Parathyroid adenoma (tissue), 2 donors: Measurements from ENCODE around the gene SLC25A43.
"Not testable (repeated sequence)": the region's sequence is repeated elsewhere in the genome, so short reads cannot be mapped to it uniquely, and the experiment has no call there.

Experiments used
- H2AFZ ChIP-seq: fragments of 300-600 bp; sonication (generic); one replicate; pipeline ENCODE4 v1.7.0; 2017; ENCODE audit warnings: antibody characterized with exemption, mild to moderate bottlenecking
- H3K27ac ChIP-seq: fragments of 300-600 bp; sonication (generic); one replicate; pipeline ENCODE4 v1.7.0; 2017
- H3K27me3 ChIP-seq: fragments of 300-600 bp; sonication (generic); one replicate; pipeline ENCODE4 v1.7.0; 2017; ENCODE audit warnings: low read length; ENCODE audit not compliant: control insufficient read depth, insufficient read depth
- H3K36me3 ChIP-seq: fragments of 300-600 bp; sonication (generic); one replicate; pipeline ENCODE4 v1.7.0; 2017; ENCODE audit warnings: low read length; ENCODE audit not compliant: control insufficient read depth, insufficient read depth
- H3K4me1 ChIP-seq: fragments of 300-600 bp; sonication (generic); one replicate; pipeline ENCODE4 v1.7.0; 2017; ENCODE audit warnings: control low read depth
- H3K4me2 ChIP-seq: fragments of 300-600 bp; sonication (generic); one replicate; pipeline ENCODE4 v1.7.0; 2017; ENCODE audit warnings: low read length
- H3K4me3 ChIP-seq: fragments of 300-600 bp; sonication (generic); one replicate; pipeline ENCODE4 v1.7.0; 2017; ENCODE audit warnings: low read depth, low read length
- H3K79me2 ChIP-seq: fragments of 300-600 bp; sonication (generic); one replicate; pipeline ENCODE4 v1.7.0; 2017; ENCODE audit warnings: control low read depth
- H3K9ac ChIP-seq: fragments of 300-600 bp; sonication (generic); one replicate; pipeline ENCODE4 v1.7.0; 2017; ENCODE audit warnings: mild to moderate bottlenecking
- H3K9me3 ChIP-seq: fragments of 300-600 bp; sonication (generic); one replicate; pipeline ENCODE4 v1.7.0; 2017; ENCODE audit warnings: low read length; ENCODE audit not compliant: control insufficient read depth
- TF ChIP-seq, protein P1 (sequence below): fragments of 300-600 bp; sonication (generic); IDR thresholded peaks from one replicate; pipeline ENCODE4 v1.7.0; 2017; ENCODE audit warnings: antibody characterized with exemption, mild to moderate bottlenecking
- donor health status: primary hyperparathyroidism.

SLC25A43 gene

GRCh38 chrX:119427024-119427794 lies 28.1 kb downstream of the SLC25A43 start:
- H3K27me3 ChIP-seq, result no peaks in the 10 kb centered on the region
- no peak overlapping the region for H3K4me3 ChIP-seq
- no peak overlapping the region for H2AFZ ChIP-seq
- H3K36me3 ChIP-seq, result no peaks in the 10 kb centered on the region
- no peak overlapping the region for H3K27ac ChIP-seq
- TF ChIP-seq, protein P1, sequence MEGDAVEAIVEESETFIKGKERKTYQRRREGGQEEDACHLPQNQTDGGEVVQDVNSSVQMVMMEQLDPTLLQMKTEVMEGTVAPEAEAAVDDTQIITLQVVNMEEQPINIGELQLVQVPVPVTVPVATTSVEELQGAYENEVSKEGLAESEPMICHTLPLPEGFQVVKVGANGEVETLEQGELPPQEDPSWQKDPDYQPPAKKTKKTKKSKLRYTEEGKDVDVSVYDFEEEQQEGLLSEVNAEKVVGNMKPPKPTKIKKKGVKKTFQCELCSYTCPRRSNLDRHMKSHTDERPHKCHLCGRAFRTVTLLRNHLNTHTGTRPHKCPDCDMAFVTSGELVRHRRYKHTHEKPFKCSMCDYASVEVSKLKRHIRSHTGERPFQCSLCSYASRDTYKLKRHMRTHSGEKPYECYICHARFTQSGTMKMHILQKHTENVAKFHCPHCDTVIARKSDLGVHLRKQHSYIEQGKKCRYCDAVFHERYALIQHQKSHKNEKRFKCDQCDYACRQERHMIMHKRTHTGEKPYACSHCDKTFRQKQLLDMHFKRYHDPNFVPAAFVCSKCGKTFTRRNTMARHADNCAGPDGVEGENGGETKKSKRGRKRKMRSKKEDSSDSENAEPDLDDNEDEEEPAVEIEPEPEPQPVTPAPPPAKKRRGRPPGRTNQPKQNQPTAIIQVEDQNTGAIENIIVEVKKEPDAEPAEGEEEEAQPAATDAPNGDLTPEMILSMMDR, result no peak
- no peaks in the 10 kb centered on the region for H3K4me1 ChIP-seq
- no peak overlapping the region for H3K9ac ChIP-seq
- no peak overlapping the region for H3K4me2 ChIP-seq
- H3K9me3 ChIP-seq, result no peaks in the 10 kb centered on the region
- H3K79me2 ChIP-seq, result no peaks in the 10 kb centered on the region

DNA sequence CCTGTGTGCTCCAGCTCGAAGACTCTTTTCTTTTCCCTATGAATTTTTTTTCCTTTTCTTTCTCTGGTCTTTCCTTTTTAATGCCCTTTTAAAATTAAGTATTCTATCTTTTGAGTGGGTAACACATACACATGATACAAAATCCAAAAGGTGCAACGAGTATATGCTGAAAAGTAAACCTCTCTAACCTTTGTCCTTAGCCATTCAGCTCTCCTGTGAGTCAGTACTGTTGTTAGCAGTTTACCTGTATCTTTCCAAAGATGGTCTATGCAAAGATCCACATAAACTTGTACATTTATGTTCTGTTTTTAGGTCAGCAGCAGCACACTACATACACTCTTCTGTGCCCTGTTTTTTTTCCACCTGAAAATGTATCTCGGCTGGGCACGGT lies 28.7 kb downstream of the SLC25A43 start:
- no peaks in the 10 kb centered on the region for H3K79me2 ChIP-seq
- H3K4me1 ChIP-seq, result no peaks in the 10 kb centered on the region
- H3K4me2 ChIP-seq, result no peak overlapping the region
- no peaks in the 10 kb centered on the region for H3K27me3 ChIP-seq
- no peaks in the 10 kb centered on the region for H3K36me3 ChIP-seq
- H3K9me3 ChIP-seq, result no peaks in the 10 kb centered on the region
- no peak overlapping the region for H3K4me3 ChIP-seq
- H3K9ac ChIP-seq, result no peak overlapping the region
- no peak overlapping the region for H2AFZ ChIP-seq
- TF ChIP-seq, protein P1, result no peak
- H3K27ac ChIP-seq, result no peak overlapping the region

- TF ChIP-seq, protein P1, result no peak
These were observed 30.3 kb downstream of the SLC25A43 start for GRCh38 chrX:119429471-119429870.

GRCh38 chrX:119441295-119441694 lies 42.2 kb downstream of the SLC25A43 start:
- H3K27me3 ChIP-seq, H3K79me2 ChIP-seq, H3K9ac ChIP-seq, H2AFZ ChIP-seq, H3K9me3 ChIP-seq, H3K4me1 ChIP-seq, H3K4me3 ChIP-seq, H3K36me3 ChIP-seq, H3K4me2 ChIP-seq, H3K27ac ChIP-seq: not testable (repeated sequence)

More at GRCh38 chrX:119429471-119429870, 30.3 kb downstream of the SLC25A43 start:
- H3K79me2 ChIP-seq, result no peaks in the 10 kb centered on the region
- no peaks in the 10 kb centered on the region for H3K4me1 ChIP-seq
- no peak overlapping the region for H3K4me2 ChIP-seq
- no peak overlapping the region for H2AFZ ChIP-seq
- H3K27ac ChIP-seq, result no peak overlapping the region
- no peaks in the 10 kb centered on the region for H3K9me3 ChIP-seq
- no peak overlapping the region for H3K9ac ChIP-seq
- H3K4me3 ChIP-seq, result no peak overlapping the region
- no peaks in the 10 kb centered on the region for H3K36me3 ChIP-seq
- no peaks in the 10 kb centered on the region for H3K27me3 ChIP-seq

DNA sequence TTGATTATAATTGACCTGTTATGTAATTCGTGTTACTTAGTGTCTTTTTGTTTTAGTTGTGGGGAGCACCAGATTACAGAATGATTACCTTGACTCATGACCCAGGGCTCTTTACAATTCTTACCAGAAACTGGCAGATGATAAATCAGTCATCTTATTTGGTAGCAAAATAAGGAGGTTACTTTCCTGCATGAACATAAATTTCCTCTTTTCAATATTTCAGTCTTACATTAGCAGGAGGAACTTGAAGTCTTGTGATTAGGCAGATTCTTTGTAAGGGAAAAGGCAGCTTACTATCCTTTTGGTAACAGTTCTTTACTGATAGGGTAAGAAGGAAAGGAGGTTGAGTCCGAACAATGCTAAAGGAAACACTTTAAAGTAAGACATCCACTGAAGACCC lies 43.1 kb downstream of the SLC25A43 start:
- H3K9ac ChIP-seq, result no peak overlapping the region
- TF ChIP-seq, protein P1, result no peak
- H2AFZ ChIP-seq, result no peak overlapping the region
- no peaks in the 10 kb centered on the region for H3K4me1 ChIP-seq
- H3K27me3 ChIP-seq, result no peaks in the 10 kb centered on the region
- no peaks in the 10 kb centered on the region for H3K9me3 ChIP-seq
- H3K4me3 ChIP-seq, result no peak overlapping the region
- H3K79me2 ChIP-seq, result no peaks in the 10 kb centered on the region
- H3K27ac ChIP-seq, result no peak overlapping the region
- H3K4me2 ChIP-seq, result no peak overlapping the region
- no peaks in the 10 kb centered on the region for H3K36me3 ChIP-seq
